Prostate gland (tissue), 2 donors: ENCODE results near the gene SLC49A4.

Source experiments
- POLR2A ChIP-seq: fragments of 450-650 bp; IDR thresholded peaks from one replicate; pipeline ENCODE4 v1.6.1; 2016; ENCODE audit warnings: antibody characterized with exemption, mild to moderate bottlenecking
- POLR2AphosphoS5 ChIP-seq: sonication (generic); formaldehyde crosslinking; IDR thresholded peaks from one replicate; pipeline ENCODE4 v1.6.1; 2017; ENCODE audit warnings: antibody characterized with exemption
- TF ChIP-seq, protein P1 (sequence below), 4 experiments: fragments of 200-600 bp in 2 of 4; fragments of 450-650 bp in 2 of 4; sonication (generic) in 2 of 4; IDR thresholded peaks; 1 replicate in 3 of 4; 2 replicates in 1 of 4; pipeline ENCODE4 v1.5.1; 2016 to 2019; ENCODE audit warnings: antibody characterized with exemption in 4 of 4, mild to moderate bottlenecking in 2 of 4, moderate library complexity in 2 of 4

GRCh38 chr3:122864498-122864897 is 69.6 kb downstream of the SLC49A4 start:
- TF ChIP-seq, protein P1, sequence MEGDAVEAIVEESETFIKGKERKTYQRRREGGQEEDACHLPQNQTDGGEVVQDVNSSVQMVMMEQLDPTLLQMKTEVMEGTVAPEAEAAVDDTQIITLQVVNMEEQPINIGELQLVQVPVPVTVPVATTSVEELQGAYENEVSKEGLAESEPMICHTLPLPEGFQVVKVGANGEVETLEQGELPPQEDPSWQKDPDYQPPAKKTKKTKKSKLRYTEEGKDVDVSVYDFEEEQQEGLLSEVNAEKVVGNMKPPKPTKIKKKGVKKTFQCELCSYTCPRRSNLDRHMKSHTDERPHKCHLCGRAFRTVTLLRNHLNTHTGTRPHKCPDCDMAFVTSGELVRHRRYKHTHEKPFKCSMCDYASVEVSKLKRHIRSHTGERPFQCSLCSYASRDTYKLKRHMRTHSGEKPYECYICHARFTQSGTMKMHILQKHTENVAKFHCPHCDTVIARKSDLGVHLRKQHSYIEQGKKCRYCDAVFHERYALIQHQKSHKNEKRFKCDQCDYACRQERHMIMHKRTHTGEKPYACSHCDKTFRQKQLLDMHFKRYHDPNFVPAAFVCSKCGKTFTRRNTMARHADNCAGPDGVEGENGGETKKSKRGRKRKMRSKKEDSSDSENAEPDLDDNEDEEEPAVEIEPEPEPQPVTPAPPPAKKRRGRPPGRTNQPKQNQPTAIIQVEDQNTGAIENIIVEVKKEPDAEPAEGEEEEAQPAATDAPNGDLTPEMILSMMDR (IDR thresholded peaks at IDR 0.05), result no peak
- TF ChIP-seq POLR2AphosphoS5 (no peak), POLR2A (no peak)
